ENCODE results near the gene FRMD1. TPM values are rescaled to one million over a fixed set of nuclear protein-coding genes. Genes with fewer than 3 reads are reported as not detected.

The FRMD1 gene
- total and polyA plus RNA-seq, 2 donors: 0.03 to 0.21 TPM

DNA sequence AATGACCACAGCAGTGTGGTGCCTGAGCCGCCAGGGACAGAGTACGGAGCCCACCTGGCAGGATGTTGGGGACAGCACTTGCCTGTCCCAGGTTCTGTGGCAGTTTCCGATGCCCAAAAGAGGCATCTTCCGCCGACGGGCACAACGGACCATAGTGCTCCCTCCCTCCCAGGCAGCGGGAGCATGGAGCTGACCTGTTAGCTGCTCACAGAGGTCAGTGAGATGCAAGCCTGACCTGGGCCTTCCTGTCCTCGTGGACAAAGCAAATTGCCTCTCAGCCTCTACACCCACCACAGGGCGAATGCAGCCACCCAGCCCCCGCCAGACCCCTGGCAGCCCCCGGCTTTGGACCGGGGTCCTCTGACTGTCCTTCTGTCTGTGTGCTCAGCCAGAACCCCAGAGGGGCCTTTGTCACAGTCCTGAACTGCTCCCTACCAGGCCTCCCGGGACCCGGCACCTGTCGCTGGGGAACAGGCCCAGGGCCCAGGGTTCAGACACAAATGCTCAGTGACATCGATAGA lies 16.2 kb upstream of the FRMD1 start:
- Histone ChIP-seq H3K27ac (ENCODE audit: low read depth) (no peak overlapping the region), H3K4me1 (ENCODE audit: insufficient read depth) (no peaks in the 10 kb centered on the region), H3K4me3 (ENCODE audit: low read depth, low read length) (no peak overlapping the region), H3K36me3 (ENCODE audit: insufficient read depth) (no peaks in the 10 kb centered on the region)
- no peak for DNase-seq (ENCODE audit: extremely low spot score)
- WGBS: 93% methylated on average over 17 of the region's 17 CpGs

GRCh38 chr6:168093634-168094033 lies 14.6 kb upstream of the FRMD1 start:
- Histone ChIP-seq H3K4me3 (ENCODE audit: low read depth, low read length) (no peak overlapping the region), H3K4me1 (ENCODE audit: insufficient read depth) (no peaks in the 10 kb centered on the region), H3K36me3 (ENCODE audit: insufficient read depth) (no peaks in the 10 kb centered on the region), H3K27ac (ENCODE audit: low read depth) (no peak overlapping the region)
- 85% methylated on average over 11 of the region's 11 CpGs for WGBS
- DNase-seq (ENCODE audit: extremely low spot score): no peak

- no peak overlapping the region for H3K27ac ChIP-seq (ENCODE audit: low read depth)
- DNase-seq (ENCODE audit: extremely low spot score): no peak
- H3K4me1 ChIP-seq (ENCODE audit: insufficient read depth): no peaks in the 10 kb centered on the region
- 82% methylated on average over 12 of the region's 12 CpGs for WGBS
- H3K36me3 ChIP-seq (ENCODE audit: insufficient read depth): no peaks in the 10 kb centered on the region
- H3K4me3 ChIP-seq (ENCODE audit: low read depth, low read length): no peak overlapping the region
Measured at GRCh38 chr6:168093071-168093505, 14.1 kb upstream of the FRMD1 start.

GRCh38 chr6:168092541-168092940 lies 13.5 kb upstream of the FRMD1 start:
- H3K4me1 ChIP-seq (ENCODE audit: insufficient read depth): no peaks in the 10 kb centered on the region
- 85% methylated on average over 8 of the region's 8 CpGs for WGBS
- H3K27ac ChIP-seq (ENCODE audit: low read depth): no peak overlapping the region
- no peak overlapping the region for H3K4me3 ChIP-seq (ENCODE audit: low read depth, low read length)
- no peak for DNase-seq (ENCODE audit: extremely low spot score)
- no peaks in the 10 kb centered on the region for H3K36me3 ChIP-seq (ENCODE audit: insufficient read depth)

DNA sequence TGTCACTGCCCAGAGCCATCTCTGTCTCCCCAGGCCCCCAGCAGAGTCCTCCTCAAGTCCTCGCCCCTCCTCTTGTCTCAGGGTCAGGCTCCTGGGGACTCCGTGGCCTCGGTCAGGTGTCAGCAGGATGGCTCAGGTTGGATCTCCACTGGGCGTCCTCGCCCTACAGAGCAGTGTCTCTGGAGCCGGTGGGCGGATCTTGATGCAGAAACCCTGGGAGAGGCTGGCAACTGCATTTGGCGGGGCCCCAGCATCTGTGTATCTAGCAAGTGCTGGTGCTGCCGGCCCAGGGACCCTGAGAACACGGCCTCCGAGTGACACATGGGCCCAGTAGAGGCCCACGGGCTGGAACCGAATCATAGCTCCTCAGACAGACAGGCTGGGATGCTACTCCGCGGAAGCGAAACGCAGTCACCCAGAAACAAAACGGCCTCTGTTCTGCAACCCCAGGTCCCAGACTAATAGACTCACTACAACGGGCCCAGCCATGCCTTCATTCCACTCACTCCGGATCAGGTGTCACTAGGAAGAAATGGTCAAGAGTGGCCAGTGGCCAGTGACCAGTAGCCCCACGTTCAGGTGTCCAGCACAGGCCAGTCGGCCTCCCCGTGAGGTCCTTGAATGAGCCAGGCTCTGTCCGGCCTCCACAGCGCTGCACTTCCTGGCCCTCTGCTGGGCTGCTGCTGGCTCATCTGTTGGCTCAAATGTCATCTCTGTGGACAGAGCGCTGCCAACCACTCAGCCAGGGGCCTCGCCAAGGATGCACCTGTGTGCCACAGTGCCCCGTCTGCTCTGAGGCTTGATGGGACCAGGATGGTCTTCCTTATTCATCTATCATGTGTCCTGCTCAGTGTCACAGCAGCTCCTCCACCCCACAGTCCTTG lies 12.6 kb upstream of the FRMD1 start:
- Histone ChIP-seq H3K4me1 (ENCODE audit: insufficient read depth) (no peaks in the 10 kb centered on the region), H3K4me3 (ENCODE audit: low read depth, low read length) (no peak overlapping the region), H3K36me3 (ENCODE audit: insufficient read depth) (no peaks in the 10 kb centered on the region), H3K27ac (ENCODE audit: low read depth) (no peak overlapping the region)
- 92% methylated on average over 28 of the region's 28 CpGs for WGBS
- DNase-seq (ENCODE audit: extremely low spot score): no peak

GRCh38 chr6:168090706-168091105 lies 11.7 kb upstream of the FRMD1 start:
- no peak for DNase-seq (ENCODE audit: extremely low spot score)
- no peaks in the 10 kb centered on the region for H3K36me3 ChIP-seq (ENCODE audit: insufficient read depth)
- H3K4me1 ChIP-seq (ENCODE audit: insufficient read depth): no peaks in the 10 kb centered on the region
- H3K4me3 ChIP-seq (ENCODE audit: low read depth, low read length): no peak overlapping the region
- H3K27ac ChIP-seq (ENCODE audit: low read depth): no peak overlapping the region
- 87% methylated on average over 17 of the region's 17 CpGs for WGBS

- DNase-seq (ENCODE audit: extremely low spot score): no peak
- WGBS: 78% methylated on average over 16 of the region's 16 CpGs
- Histone ChIP-seq H3K36me3 (ENCODE audit: insufficient read depth) (no peaks in the 10 kb centered on the region), H3K4me1 (ENCODE audit: insufficient read depth) (no peaks in the 10 kb centered on the region), H3K4me3 (ENCODE audit: low read depth, low read length) (no peak overlapping the region), H3K27ac (ENCODE audit: low read depth) (no peak overlapping the region)
Measured at GRCh38 chr6:168090064-168090690, 11.2 kb upstream of the FRMD1 start.

GRCh38 chr6:168089186-168090063 lies 10.4 kb upstream of the FRMD1 start:
- no peak overlapping the region for H3K4me3 ChIP-seq (ENCODE audit: low read depth, low read length)
- H3K27ac ChIP-seq (ENCODE audit: low read depth): no peak overlapping the region
- no peaks in the 10 kb centered on the region for H3K4me1 ChIP-seq (ENCODE audit: insufficient read depth)
- H3K36me3 ChIP-seq (ENCODE audit: insufficient read depth): no peaks in the 10 kb centered on the region
- DNase-seq (ENCODE audit: extremely low spot score): no peak
- WGBS: 86% methylated on average over 34 of the region's 34 CpGs

DNA sequence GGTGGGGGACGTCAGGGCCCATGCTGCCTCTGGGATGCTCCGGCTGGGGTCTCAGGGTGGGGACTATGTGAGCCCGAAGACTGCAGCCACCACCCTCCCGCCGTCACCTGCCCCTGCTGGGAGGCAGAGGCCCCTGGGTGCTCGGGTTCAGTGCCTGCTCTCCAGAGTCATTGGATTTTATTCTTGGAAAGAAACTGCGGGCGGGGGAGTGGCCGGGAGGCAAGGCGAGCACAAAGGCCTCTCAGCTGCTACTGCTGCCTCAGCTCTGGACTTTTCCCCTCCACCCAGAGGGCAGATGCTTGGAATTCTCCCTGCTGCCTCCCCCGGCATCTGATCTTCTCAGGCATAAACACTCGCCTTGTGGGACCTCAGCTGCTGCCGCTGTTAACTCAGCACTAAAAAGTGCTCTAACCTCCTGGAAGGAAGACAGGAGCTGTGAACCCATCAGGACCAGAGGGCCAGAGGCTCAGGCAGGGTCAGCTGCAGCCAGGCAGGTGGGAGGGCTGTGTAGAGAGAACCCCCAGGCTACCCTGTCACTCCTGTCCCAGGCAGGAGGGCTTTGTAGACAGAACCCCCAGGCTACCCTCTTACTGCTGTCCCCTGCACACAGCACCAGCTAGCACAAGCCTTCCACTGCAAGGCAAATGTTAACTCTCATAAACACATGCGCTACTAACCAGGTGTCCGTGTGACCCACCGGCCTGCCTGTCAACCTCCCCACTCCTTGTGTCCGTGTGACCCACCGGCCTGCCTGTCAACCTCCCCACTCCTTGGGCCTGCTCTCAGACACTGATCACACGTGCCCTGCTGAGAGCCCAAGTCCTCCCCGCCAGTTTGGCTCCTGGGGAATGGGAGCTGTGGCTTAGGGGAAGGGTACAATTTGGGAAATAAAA lies 9.4 kb upstream of the FRMD1 start:
- no peaks in the 10 kb centered on the region for H3K4me1 ChIP-seq (ENCODE audit: insufficient read depth)
- 35% methylated on average over 20 of the region's 20 CpGs for WGBS
- H3K27ac ChIP-seq (ENCODE audit: low read depth): no peak overlapping the region
- no peak overlapping the region for H3K4me3 ChIP-seq (ENCODE audit: low read depth, low read length)
- DNase-seq (ENCODE audit: extremely low spot score): peak; percentile 32
- no peaks in the 10 kb centered on the region for H3K36me3 ChIP-seq (ENCODE audit: insufficient read depth)

GRCh38 chr6:168087436-168088160 lies 8.6 kb upstream of the FRMD1 start:
- Histone ChIP-seq H3K27ac (ENCODE audit: low read depth) (no peak overlapping the region), H3K4me3 (ENCODE audit: low read depth, low read length) (no peak overlapping the region), H3K36me3 (ENCODE audit: insufficient read depth) (no peaks in the 10 kb centered on the region), H3K4me1 (ENCODE audit: insufficient read depth) (no peaks in the 10 kb centered on the region)
- 81% methylated on average over 25 of the region's 25 CpGs for WGBS
- no peak for DNase-seq (ENCODE audit: extremely low spot score)

GRCh38 chr6:168086616-168087015 lies 7.6 kb upstream of the FRMD1 start:
- H3K36me3 ChIP-seq (ENCODE audit: insufficient read depth): no peaks in the 10 kb centered on the region
- WGBS: 98% methylated on average over 10 of the region's 10 CpGs
- H3K4me3 ChIP-seq (ENCODE audit: low read depth, low read length): no peak overlapping the region
- H3K4me1 ChIP-seq (ENCODE audit: insufficient read depth): no peaks in the 10 kb centered on the region
- DNase-seq (ENCODE audit: extremely low spot score): no peak
- H3K27ac ChIP-seq (ENCODE audit: low read depth): no peak overlapping the region

GRCh38 chr6:168086066-168086465 lies 7.1 kb upstream of the FRMD1 start:
- 98% methylated on average over 10 of the region's 10 CpGs for WGBS
- H3K4me3 ChIP-seq (ENCODE audit: low read depth, low read length): no peak overlapping the region
- H3K4me1 ChIP-seq (ENCODE audit: insufficient read depth): no peaks in the 10 kb centered on the region
- no peak for DNase-seq (ENCODE audit: extremely low spot score)
- H3K27ac ChIP-seq (ENCODE audit: low read depth): no peak overlapping the region
- H3K36me3 ChIP-seq (ENCODE audit: insufficient read depth): no peaks in the 10 kb centered on the region
